WERI-Rb-1 (cell line): ENCODE results near the gene MYO1B.

ENCODE experiments used
- DNase-seq: peaks from one replicate; pipeline ENCODE4 v3.0.0-alpha.2; 2020
- H3K27ac ChIP-seq: fragments of 250-450 bp; sonication (Bioruptor Pico); 2 replicates; pipeline ENCODE4 v1.5.1; 2020; ENCODE audit warnings: mild to moderate bottlenecking, moderate library complexity
- H3K27me3 ChIP-seq: fragments of 250-450 bp; sonication (Bioruptor Pico); 2 replicates; pipeline ENCODE4 v1.5.1; 2021; ENCODE audit warnings: mild to moderate bottlenecking, low read depth, moderate library complexity; ENCODE audit not compliant: insufficient read depth, severe bottlenecking
- H3K36me3 ChIP-seq: fragments of 250-450 bp; sonication (Bioruptor Pico); 2 replicates; pipeline ENCODE4 v1.5.1; 2020; ENCODE audit warnings: mild to moderate bottlenecking, moderate library complexity
- H3K4me3 ChIP-seq: 2 replicates; pipeline ENCODE4 v1.5.1; 2011; ENCODE audit warnings: low read depth, mild to moderate bottlenecking, control low read depth, low read length
- H3K9me3 ChIP-seq: fragments of 250-450 bp; sonication (Bioruptor Pico); 2 replicates; pipeline ENCODE4 v1.5.1; 2021; ENCODE audit warnings: mild to moderate bottlenecking, moderate library complexity; ENCODE audit not compliant: severe bottlenecking
- CTCF ChIP-seq: IDR thresholded peaks from 2 replicates; pipeline ENCODE4 v1.5.1; 2011; ENCODE audit warnings: low read depth, mild to moderate bottlenecking, control low read depth, inconsistent platforms, low read length

Gene MYO1B

GRCh38 chr2:191412353-191412752 lies 167.1 kb downstream of the MYO1B start:
- TF ChIP-seq CTCF: no peak
- no peak for DNase-seq
- Histone ChIP-seq H3K36me3 (peaks cover 42% of the 10 kb centered on the region), H3K9me3 (no peaks in the 10 kb centered on the region), H3K4me3 (no peak overlapping the region), H3K27ac (no peak overlapping the region), H3K27me3 (no peaks in the 10 kb centered on the region)

- Histone ChIP-seq H3K4me3 (no peak overlapping the region), H3K36me3 (peaks cover 36% of the 10 kb centered on the region), H3K27me3 (no peaks in the 10 kb centered on the region), H3K9me3 (no peaks in the 10 kb centered on the region), H3K27ac (no peak overlapping the region)
- TF ChIP-seq CTCF: no peak
- DNase-seq: no peak
Measured at GRCh38 chr2:191415101-191415500, 169.9 kb downstream of the MYO1B start.

- H3K27ac ChIP-seq: no peak overlapping the region
- no peak overlapping the region for H3K4me3 ChIP-seq
- no peak for TF ChIP-seq CTCF
- no peaks in the 10 kb centered on the region for H3K9me3 ChIP-seq
- H3K27me3 ChIP-seq: no peaks in the 10 kb centered on the region
- no peak for DNase-seq
- H3K36me3 ChIP-seq: peaks cover 36% of the 10 kb centered on the region
Measured at GRCh38 chr2:191415858-191416257, 170.7 kb downstream of the MYO1B start.

GRCh38 chr2:191417746-191418145 lies 172.5 kb downstream of the MYO1B start:
- Histone ChIP-seq H3K27me3 (no peaks in the 10 kb centered on the region), H3K9me3 (no peaks in the 10 kb centered on the region), H3K27ac (no peak overlapping the region), H3K36me3 (peaks cover 31% of the 10 kb centered on the region), H3K4me3 (no peak overlapping the region)
- TF ChIP-seq CTCF: no peak
- no peak for DNase-seq

- no peaks in the 10 kb centered on the region for H3K9me3 ChIP-seq
- H3K4me3 ChIP-seq: no peak overlapping the region
- DNase-seq: no peak
- H3K36me3 ChIP-seq: peaks cover 11% of the 10 kb centered on the region
- TF ChIP-seq CTCF: no peak
- H3K27ac ChIP-seq: no peak overlapping the region
- no peaks in the 10 kb centered on the region for H3K27me3 ChIP-seq
Measured at GRCh38 chr2:191421950-191422349, 176.7 kb downstream of the MYO1B start.

GRCh38 chr2:191427031-191427430 lies 181.8 kb downstream of the MYO1B start:
- Histone ChIP-seq H3K27me3 (no peaks in the 10 kb centered on the region), H3K36me3 (no peaks in the 10 kb centered on the region; the same call in 1 of the 2 replicates), H3K27ac (no peak overlapping the region), H3K9me3 (no peaks in the 10 kb centered on the region), H3K4me3 (no peak overlapping the region)
- no peak for TF ChIP-seq CTCF
- DNase-seq: no peak
